A549 (cell line): Measurements from ENCODE around the gene ANKRD18B. TPM values are rescaled to one million over a fixed set of nuclear protein-coding genes. Genes with fewer than 3 reads are reported as not detected.
"Not testable (repeated sequence)": the region's sequence is repeated elsewhere in the genome, so short reads cannot be mapped to it uniquely, and the experiment has no call there.

Experiments
- ATAC-seq, 2 experiments: fragments of 200-7000 bp in 1 of 2; fragments of >200 bp in 1 of 2; cut with Nextera tagmentation in 1 of 2; cut with Tn5 transposase in 1 of 2; 3 replicates each; pipeline versions ENCODE4 v1.8.0 to v1.9.1; 2018 to 2020; ENCODE audit warnings: mild to moderate bottlenecking in 1 of 2, moderate library complexity in 1 of 2
- CTCF ChIA-PET: fragments of 300-600 bp; sonication (Branson Sonifier 250); formaldehyde crosslinking; extraction: SDS; loops from one replicate; lab custom pipeline; 2021; ENCODE audit warnings: antibody characterized with exemption, inconsistent platforms; lab: Yijun Ruan, JAX
- POLR2A ChIA-PET: fragments of 350-600 bp; formaldehyde crosslinking; extraction: SDS; loops from one replicate; lab custom pipeline; 2021; ENCODE audit warnings: antibody characterized with exemption, inconsistent platforms; lab: Yijun Ruan, JAX
- DNase-seq, 2 experiments: peaks; one replicate each; pipeline versions ENCODE4 v3.0.0 to v3.0.0-alpha.2; 2011 to 2016; ENCODE audit warnings: low read depth in 1 of 2, low spot score in 1 of 2
- FAIRE-seq: peaks from 2 replicates; lab custom pipeline; 2011; peaks lifted over from hg19 to GRCh38; lab: Jason Lieb, UNC
- H3K27ac ChIP-seq, 2 experiments: fragments of >200 bp; sonication (Bioruptor Twin); formaldehyde crosslinking; 3 replicates each; pipeline ENCODE4 v1.5.1; 2016 to 2017
- H3K4me1 ChIP-seq: fragments of >200 bp; sonication (Bioruptor Twin); formaldehyde crosslinking; 3 replicates; pipeline ENCODE4 v1.6.1; 2016
- H3K4me2 ChIP-seq: fragments of >200 bp; sonication (Bioruptor Twin); formaldehyde crosslinking; 3 replicates; pipeline ENCODE4 v1.6.1; 2016
- H3K4me3 ChIP-seq: fragments of >200 bp; sonication (Bioruptor Twin); formaldehyde crosslinking; 3 replicates; pipeline ENCODE4 v1.5.1; 2016
- H3K9me3 ChIP-seq: fragments of >200 bp; sonication (Bioruptor Twin); formaldehyde crosslinking; 3 replicates; pipeline ENCODE4 v1.6.1; 2016
- CEBPB ChIP-seq, 2 experiments: fragments of >200 bp in 1 of 2; sonication (Bioruptor Twin) in 1 of 2; formaldehyde crosslinking in 1 of 2; IDR thresholded peaks; 2 replicates each; pipeline ENCODE4 v1.6.1; 2012 to 2016
- CTCF ChIP-seq: fragments of >200 bp; sonication (Bioruptor Twin); formaldehyde crosslinking; IDR thresholded peaks from 3 replicates; pipeline ENCODE4 v1.5.1; 2016
- EHF ChIP-seq: fragments of 250-450 bp; sonication (Bioruptor Pico); IDR thresholded peaks from 2 replicates; pipeline ENCODE4 v1.5.0; 2020; ENCODE audit warnings: mild to moderate bottlenecking
- HEYL ChIP-seq: fragments of 250-450 bp; sonication (Bioruptor Pico); IDR thresholded peaks from 2 replicates; pipeline ENCODE4 v1.8.0; 2021; ENCODE audit warnings: mild to moderate bottlenecking, moderate library complexity
- HOXB13 ChIP-seq: fragments of 250-450 bp; sonication (Bioruptor Pico); IDR thresholded peaks from 2 replicates; pipeline ENCODE4 v1.5.0; 2020; ENCODE audit warnings: low read depth, mild to moderate bottlenecking, moderate library complexity
- HOXB5 ChIP-seq: fragments of 250-450 bp; sonication (Bioruptor Pico); IDR thresholded peaks from 2 replicates; pipeline ENCODE4 v1.5.0; 2020; ENCODE audit warnings: mild to moderate bottlenecking, moderate library complexity
- JUNB ChIP-seq: fragments of >200 bp; sonication (Bioruptor Twin); formaldehyde crosslinking; IDR thresholded peaks from 2 replicates; pipeline ENCODE4 v1.6.1; 2016
- NPAS2 ChIP-seq: fragments of 250-450 bp; sonication (Bioruptor Pico); IDR thresholded peaks from 2 replicates; pipeline ENCODE4 v1.8.0; 2022; ENCODE audit warnings: mild to moderate bottlenecking, moderate library complexity, borderline replicate concordance
- NR3C1 ChIP-seq: fragments of >200 bp; sonication (Bioruptor Twin); formaldehyde crosslinking; IDR thresholded peaks from 3 replicates; pipeline ENCODE4 v1.6.1; 2017
- RAD21 ChIP-seq, 2 experiments: fragments of >200 bp in 1 of 2; sonication (Bioruptor Twin) in 1 of 2; formaldehyde crosslinking in 1 of 2; IDR thresholded peaks in 1 of 2; conservative IDR thresholded peaks in 1 of 2; 2 replicates in 1 of 2; 3 replicates in 1 of 2; pipeline ENCODE4 v1.6.1; 2012 to 2018; ENCODE audit warnings: inconsistent platforms in 1 of 2
- SMC3 ChIP-seq: fragments of >200 bp; sonication (Bioruptor Twin); formaldehyde crosslinking; IDR thresholded peaks from 3 replicates; pipeline ENCODE4 v1.6.1; 2018; ENCODE audit warnings: inconsistent platforms
- ZNF302 ChIP-seq: fragments of 250-450 bp; sonication (Bioruptor Pico); IDR thresholded peaks from 2 replicates; pipeline ENCODE4 v1.9.0; 2021; ENCODE audit warnings: inconsistent platforms, mild to moderate bottlenecking, moderate library complexity
- WGBS: methylation state at CpG from one replicate; pipeline ENCODE4 v1.1.6; 2017; ENCODE audit errors: missing lambda C conversion rate; 5-methylcytosine and 5-hydroxymethylcytosine counted together
- polyA plus RNA-seq, 4 experiments: library from polyadenylated mRNA; depleted of rRNA in 3 of 4; stranded (reverse); fragments of >200 nt; fragmentation: RNase III in 1 of 4; extraction: RNeasy Plus Mini Kit Qiagen cat#74134 plus additional on column Dnase treatment in 1 of 4; gene quantifications; 2 replicates in 3 of 4; 3 replicates in 1 of 4; pipeline ENCODE4 v1.2.3, GENCODE V29; 2011 to 2017
- TF ChIP-seq, protein P1 (sequence below): fragments of 250-450 bp; sonication (Bioruptor Pico); IDR thresholded peaks from 2 replicates; pipeline ENCODE4 v1.5.0; 2020; ENCODE audit warnings: low read depth, mild to moderate bottlenecking, moderate library complexity

Gene ANKRD18B
- polyA plus RNA-seq, 2 of the 4 experiments (the other 2 are of a cell fraction): 5.6 to 12.6 TPM

DNA sequence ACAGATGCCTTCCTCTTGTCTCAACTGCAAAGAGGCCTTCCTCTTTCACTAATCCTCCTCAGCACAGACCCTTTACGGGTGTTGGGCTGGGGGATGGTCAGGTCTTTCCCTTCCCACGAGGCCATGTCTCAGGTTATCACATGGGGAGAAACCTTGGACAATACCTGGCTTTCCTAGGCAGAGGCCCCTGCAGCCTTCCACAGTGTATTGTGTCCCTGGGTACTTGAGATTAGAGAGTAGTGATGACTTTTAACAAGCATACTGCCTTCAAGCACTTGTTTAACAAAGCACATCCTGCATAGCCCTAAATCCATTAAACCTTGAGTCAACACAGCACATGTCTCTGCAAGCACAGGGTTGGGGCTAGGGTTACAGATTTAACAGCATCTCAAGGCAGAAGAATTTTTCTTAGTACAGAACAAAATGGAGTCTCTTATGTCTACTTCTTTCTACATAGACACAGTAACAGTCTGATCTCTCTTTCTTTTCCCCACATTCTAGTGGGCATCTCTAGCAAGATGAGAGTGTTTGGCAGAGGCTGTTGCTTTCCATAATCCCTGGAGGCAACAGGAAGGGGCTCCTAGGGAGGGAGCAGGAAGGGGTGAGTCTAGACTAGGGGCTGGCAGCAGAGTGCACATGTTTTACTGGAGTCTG is 8.6 kb upstream of the ANKRD18B start:
- H3K27ac ChIP-seq: peak overlapping the region in 1 of 2 experiments; percentile 42; a peak in 2 of 6 replicates
- H3K9me3 ChIP-seq, DNase-seq, CTCF ChIA-PET: not testable (repeated sequence)
- WGBS: 18% methylated on average over 2 of the region's 2 CpGs
- TF ChIP-seq HEYL (CRISPR knock-in tag) (peak; percentile 34; the same call in 1 of the 2 replicates), HOXB13 (CRISPR knock-in tag) (peak; percentile 78), HOXB5 (CRISPR knock-in tag) (0 out of 2 replicates have a peak, but pooled peaks have one; percentile 28), ZNF302 (CRISPR knock-in tag) (0 out of 2 replicates have a peak, but pooled peaks have one; percentile 48)
- TF ChIP-seq, protein P1, sequence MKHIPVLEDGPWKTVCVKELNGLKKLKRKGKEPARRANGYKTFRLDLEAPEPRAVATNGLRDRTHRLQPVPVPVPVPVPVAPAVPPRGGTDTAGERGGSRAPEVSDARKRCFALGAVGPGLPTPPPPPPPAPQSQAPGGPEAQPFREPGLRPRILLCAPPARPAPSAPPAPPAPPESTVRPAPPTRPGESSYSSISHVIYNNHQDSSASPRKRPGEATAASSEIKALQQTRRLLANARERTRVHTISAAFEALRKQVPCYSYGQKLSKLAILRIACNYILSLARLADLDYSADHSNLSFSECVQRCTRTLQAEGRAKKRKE (CRISPR knock-in tag): peak; percentile 81
- TF ChIP-seq, all 56 proteins: peak for 5; not testable (repeated sequence) for 51
- H3K4me3 ChIP-seq, H3K4me2 ChIP-seq, ATAC-seq, POLR2A ChIA-PET: not testable (repeated sequence)
- peak; percentile 63 for FAIRE-seq
- peaks cover 29% of the 10 kb centered on the region; the same call in 2 of the 3 replicates for H3K4me1 ChIP-seq

DNA sequence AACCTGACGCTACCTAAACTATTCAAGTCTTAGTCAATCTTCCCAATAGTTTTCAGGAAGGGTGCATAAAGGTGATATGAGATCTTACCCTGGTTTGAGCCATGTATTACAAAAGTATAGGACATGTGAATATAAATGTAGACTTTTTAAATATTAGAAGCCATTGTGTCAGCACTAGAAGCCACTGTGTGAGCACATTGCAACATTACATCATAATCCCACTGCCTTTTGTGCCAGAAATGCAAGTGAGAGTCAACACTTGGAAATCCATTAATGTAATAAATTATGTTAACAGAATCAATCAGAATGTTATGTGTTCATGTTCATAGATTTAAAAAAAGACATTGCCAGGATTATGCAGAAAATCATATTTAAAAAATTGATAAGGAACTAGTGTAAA is 7.7 kb upstream of the ANKRD18B start:
- H3K4me2 ChIP-seq, ATAC-seq, DNase-seq, H3K4me3 ChIP-seq, POLR2A ChIA-PET, FAIRE-seq, H3K27ac ChIP-seq, H3K9me3 ChIP-seq: not testable (repeated sequence)
- peaks cover 29% of the 10 kb centered on the region; the same call in 2 of the 3 replicates for H3K4me1 ChIP-seq
- CTCF ChIA-PET: interaction anchor here (2.0 kb wide), 1 partner anchor 16 kb away, joined by 9 read pairs; no protein-coding TSS in a partner anchor
- WGBS: 100% methylated on average over 1 of the region's 1 CpG

- DNase-seq (peak; percentile 40 to 65), FAIRE-seq (peak; percentile 81), ATAC-seq (peak; percentile 80 to 82)
- Histone ChIP-seq H3K9me3 (no peaks in the 10 kb centered on the region), H3K4me3 (no peak overlapping the region), H3K27ac (peak overlapping the region in 1 of 2 experiments; percentile 61; a peak in 2 of 6 replicates), H3K4me1 (peaks cover 36% of the 10 kb centered on the region; the same call in 2 of the 3 replicates), H3K4me2 (peak overlapping the region; percentile 51; the same call in 2 of the 3 replicates)
- CTCF ChIA-PET: interaction anchor here (0.5 to 3.9 kb wide), 20 partner anchors 9 to 269 kb away, joined by 3 to 15 read pairs (median 3); partner anchors contain the start of gene NOL6
- 47% methylated on average over 2 of the region's 2 CpGs for WGBS
- TF ChIP-seq SMC3 (peak; percentile 60), NR3C1 (no peak), RAD21 (conservative IDR thresholded peaks at IDR 0.05 in 1 of 2, IDR thresholded peaks at IDR 0.05 in 1 of 2) (peak; percentile 43 to 47; a peak in 3 of 5 replicates), JUNB (no peak), NPAS2 (no peak), CTCF (peak; percentile 72), EHF (no peak)
- POLR2A ChIA-PET: no interaction called here
Measured at GRCh38 chr9:33517373-33517772, 6.7 kb upstream of the ANKRD18B start.

DNA sequence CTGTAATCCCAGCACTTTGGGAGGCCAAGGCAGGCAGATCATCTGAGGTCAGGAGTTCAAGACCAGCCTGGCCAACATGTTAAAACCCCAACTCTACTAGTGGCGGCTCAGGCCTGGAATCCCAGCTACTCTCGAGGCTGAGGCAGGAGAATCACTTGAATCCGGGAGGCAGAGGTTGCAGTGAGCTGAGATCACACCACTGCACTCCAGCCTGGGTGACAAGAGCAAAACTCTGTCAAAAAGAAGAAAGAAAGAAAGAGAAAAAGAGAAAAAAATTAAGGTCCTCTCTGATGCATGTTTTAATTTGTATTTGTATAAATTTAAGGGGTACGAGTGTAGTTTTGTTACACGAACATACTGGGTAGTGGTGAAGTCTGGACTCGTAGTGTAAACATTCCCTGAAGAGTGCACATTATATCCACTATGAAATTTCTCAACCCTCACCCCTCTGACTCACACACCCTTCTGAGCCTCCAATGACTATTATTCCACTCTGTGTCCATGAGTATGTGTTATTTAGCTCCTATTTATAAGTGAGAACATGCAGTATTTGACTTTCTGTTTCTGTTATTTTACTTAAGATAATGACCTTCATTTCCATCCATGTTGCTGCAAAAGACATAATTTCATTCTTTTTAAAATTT is 6.0 kb upstream of the ANKRD18B start:
- 10% methylated on average over 5 of the region's 6 CpGs for WGBS
- not testable (repeated sequence) for H3K4me3 ChIP-seq, H3K9me3 ChIP-seq
- CTCF ChIA-PET: interaction anchor here (0.5 to 3.9 kb wide), 18 partner anchors 9 to 187 kb away, joined by 3 to 15 read pairs (median 3); partner anchors contain the start of gene NOL6
- peaks cover 43% of the 10 kb centered on the region; the same call in 2 of the 3 replicates for H3K4me1 ChIP-seq
- DNase-seq (peak; percentile 18 to 37), ATAC-seq (peak; percentile 90 to 92), FAIRE-seq (peak; percentile 77)
- POLR2A ChIA-PET: interaction anchor here (0.6 kb wide), 1 partner anchor 9 kb away, joined by 3 read pairs; no protein-coding TSS in a partner anchor
- H3K4me2 ChIP-seq: peak overlapping the region; percentile 51
- TF ChIP-seq CEBPB (IDR thresholded peaks at IDR 0.05): 0 out of 4 replicates have a peak, but pooled peaks of 1 of the 2 experiments have one; percentile 30
- TF ChIP-seq, all 56 proteins: peak for 1; not testable (repeated sequence) for 55
- peak overlapping the region; percentile 34 to 61; a peak in 3 of 6 replicates for H3K27ac ChIP-seq

DNA sequence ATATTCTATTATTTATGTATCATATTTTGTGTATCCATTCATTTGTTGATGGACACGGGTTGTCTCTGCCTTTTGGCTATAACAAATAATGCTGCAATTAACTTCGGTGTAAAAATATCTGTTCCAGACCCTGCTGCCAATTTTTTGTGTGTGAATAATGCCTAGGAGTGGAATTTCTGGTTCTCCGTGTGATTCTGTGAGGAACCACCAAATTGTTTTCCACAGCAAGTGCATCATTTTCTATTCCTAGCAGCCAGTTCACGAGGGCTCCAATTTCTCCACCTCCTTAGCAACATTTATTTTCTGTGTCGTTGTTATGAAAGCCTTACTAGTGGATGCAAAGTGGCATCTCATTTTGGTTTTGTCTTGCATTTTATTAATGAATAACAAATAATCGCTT is 2.2 kb upstream of the ANKRD18B start:
- H3K4me2 ChIP-seq, FAIRE-seq, H3K4me3 ChIP-seq, POLR2A ChIA-PET, DNase-seq, H3K27ac ChIP-seq, H3K9me3 ChIP-seq, ATAC-seq: not testable (repeated sequence)
- H3K4me1 ChIP-seq: peaks cover 34% of the 10 kb centered on the region; the same call in 2 of the 3 replicates
- CTCF ChIA-PET: interaction anchor here (1.4 kb wide), 1 partner anchor 201 kb away, joined by 3 read pairs; no protein-coding TSS in a partner anchor
- 61% methylated on average over 6 of the region's 6 CpGs for WGBS
